Mononuclear cell (primary cell): Measurements from ENCODE around the gene ATP5F1C. TPM values are rescaled to one million over a fixed set of nuclear protein-coding genes. Genes with fewer than 3 reads are reported as not detected.
"Not testable (repeated sequence)": the region's sequence is repeated elsewhere in the genome, so short reads cannot be mapped to it uniquely, and the experiment has no call there.

ENCODE experiments used
- H3K27me3 ChIP-seq: 2 replicates; pipeline ENCODE4 v1.6.0; 2011; ENCODE audit warnings: low read length, control low read depth; ENCODE audit not compliant: insufficient read depth
- H3K4me1 ChIP-seq: 2 replicates; pipeline ENCODE4 v1.5.1; 2011; ENCODE audit warnings: mild to moderate bottlenecking, low read length, control low read depth; ENCODE audit not compliant: insufficient read depth
- H3K4me3 ChIP-seq: 2 replicates; pipeline ENCODE4 v1.5.1; 2011; ENCODE audit warnings: mild to moderate bottlenecking, low read length, moderate library complexity
- H3K9me3 ChIP-seq: 2 replicates; pipeline ENCODE4 v1.5.1; 2011; ENCODE audit warnings: low read depth, mild to moderate bottlenecking, control low read depth, low read length
- total RNA-seq: library from RNA; depleted of rRNA; stranded (reverse); fragments of >200 nt; gene quantifications from one replicate; pipeline ENCODE4 v1.2.3, GENCODE V29; 2012

Gene ATP5F1C
- total RNA-seq: 303 TPM

- Histone ChIP-seq H3K9me3 (no peaks in the 10 kb centered on the region), H3K27me3 (no peaks in the 10 kb centered on the region), H3K4me1 (peaks cover 47% of the 10 kb centered on the region), H3K4me3 (peak within 1 kb of the TSS; percentile 96)
Measured at GRCh38 chr10:7787857-7788638, at the start of gene ATP5F1C, which contains the start of gene KIN. Gene ATP5F1C (plus strand): TSS chr10:7788177. CDS start chr10:7788208, 31 bp downstream. Gene KIN (minus strand): TSS chr10:7787993. CDS start chr10:7787933, 60 bp downstream.

GRCh38 chr10:7738536-7739407, 49.2 kb upstream of the ATP5F1C start:
- Histone ChIP-seq H3K27me3 (no peaks in the 10 kb centered on the region), H3K4me1 (no peaks in the 10 kb centered on the region), H3K9me3 (no peaks in the 10 kb centered on the region), H3K4me3 (no peak overlapping the region)

GRCh38 chr10:7744307-7744706, 43.7 kb upstream of the ATP5F1C start:
- no peak overlapping the region for H3K4me3 ChIP-seq
- H3K4me1 ChIP-seq: no peaks in the 10 kb centered on the region
- no peaks in the 10 kb centered on the region for H3K27me3 ChIP-seq
- H3K9me3 ChIP-seq: no peaks in the 10 kb centered on the region

GRCh38 chr10:7748637-7749036, 39.3 kb upstream of the ATP5F1C start:
- H3K27me3 ChIP-seq, H3K4me1 ChIP-seq, H3K9me3 ChIP-seq, H3K4me3 ChIP-seq: not testable (repeated sequence)

- no peaks in the 10 kb centered on the region for H3K27me3 ChIP-seq
- no peaks in the 10 kb centered on the region for H3K9me3 ChIP-seq
- no peaks in the 10 kb centered on the region for H3K4me1 ChIP-seq
- no peak overlapping the region for H3K4me3 ChIP-seq
Measured at GRCh38 chr10:7750222-7750621, 37.8 kb upstream of the ATP5F1C start.

- Histone ChIP-seq H3K4me3 (no peak overlapping the region), H3K4me1 (no peaks in the 10 kb centered on the region), H3K9me3 (no peaks in the 10 kb centered on the region), H3K27me3 (no peaks in the 10 kb centered on the region)
Measured at GRCh38 chr10:7752251-7752650, 35.7 kb upstream of the ATP5F1C start.

- Histone ChIP-seq H3K4me1 (no peaks in the 10 kb centered on the region), H3K27me3 (no peaks in the 10 kb centered on the region), H3K4me3 (no peak overlapping the region), H3K9me3 (no peaks in the 10 kb centered on the region)
Measured at GRCh38 chr10:7755103-7755502, 32.9 kb upstream of the ATP5F1C start.

GRCh38 chr10:7756360-7756992, 31.5 kb upstream of the ATP5F1C start:
- Histone ChIP-seq H3K27me3 (no peaks in the 10 kb centered on the region), H3K4me1 (no peaks in the 10 kb centered on the region), H3K4me3 (no peak overlapping the region), H3K9me3 (no peaks in the 10 kb centered on the region)

GRCh38 chr10:7763929-7764328, 24.0 kb upstream of the ATP5F1C start:
- Histone ChIP-seq H3K27me3 (no peaks in the 10 kb centered on the region), H3K9me3 (no peaks in the 10 kb centered on the region), H3K4me1 (peaks cover 4% of the 10 kb centered on the region), H3K4me3 (no peak overlapping the region)

GRCh38 chr10:7766241-7766640, 21.7 kb upstream of the ATP5F1C start:
- H3K27me3 ChIP-seq: no peaks in the 10 kb centered on the region
- peaks cover 4% of the 10 kb centered on the region for H3K4me1 ChIP-seq
- no peak overlapping the region for H3K4me3 ChIP-seq
- no peaks in the 10 kb centered on the region for H3K9me3 ChIP-seq

- Histone ChIP-seq H3K27me3 (no peaks in the 10 kb centered on the region), H3K4me1 (peaks cover 4% of the 10 kb centered on the region), H3K4me3 (no peak overlapping the region), H3K9me3 (no peaks in the 10 kb centered on the region)
Measured at GRCh38 chr10:7767209-7767608, 20.8 kb upstream of the ATP5F1C start.

- H3K4me1 ChIP-seq: peaks cover under 1% of the 10 kb centered on the region
- H3K4me3 ChIP-seq: no peak overlapping the region
- H3K27me3 ChIP-seq: no peaks in the 10 kb centered on the region
- H3K9me3 ChIP-seq: no peaks in the 10 kb centered on the region
Measured at GRCh38 chr10:7768417-7768816, 19.6 kb upstream of the ATP5F1C start.

- Histone ChIP-seq H3K4me1 (no peaks in the 10 kb centered on the region), H3K9me3 (no peaks in the 10 kb centered on the region), H3K4me3 (no peak overlapping the region), H3K27me3 (no peaks in the 10 kb centered on the region)
Measured at GRCh38 chr10:7773845-7774801, 13.9 kb upstream of the ATP5F1C start.

- Histone ChIP-seq H3K4me3 (no peak overlapping the region), H3K27me3 (no peaks in the 10 kb centered on the region), H3K4me1 (no peaks in the 10 kb centered on the region)
Measured at GRCh38 chr10:7776777-7777176, 11.2 kb upstream of the ATP5F1C start.

More at GRCh38 chr10:7776777-7777176, 11.2 kb upstream of the ATP5F1C start:
- no peaks in the 10 kb centered on the region for H3K9me3 ChIP-seq
